ENCODE measurements around the gene SIM1. TPM values are rescaled to one million over a fixed set of nuclear protein-coding genes. Genes with fewer than 3 reads are reported as not detected.
"Not testable (repeated sequence)": the region's sequence is repeated elsewhere in the genome, so short reads cannot be mapped to it uniquely, and the experiment has no call there.

Gene SIM1
- polyA plus RNA-seq, 4 donors: 20.4 to 26.5 (median 21.5) TPM

DNA sequence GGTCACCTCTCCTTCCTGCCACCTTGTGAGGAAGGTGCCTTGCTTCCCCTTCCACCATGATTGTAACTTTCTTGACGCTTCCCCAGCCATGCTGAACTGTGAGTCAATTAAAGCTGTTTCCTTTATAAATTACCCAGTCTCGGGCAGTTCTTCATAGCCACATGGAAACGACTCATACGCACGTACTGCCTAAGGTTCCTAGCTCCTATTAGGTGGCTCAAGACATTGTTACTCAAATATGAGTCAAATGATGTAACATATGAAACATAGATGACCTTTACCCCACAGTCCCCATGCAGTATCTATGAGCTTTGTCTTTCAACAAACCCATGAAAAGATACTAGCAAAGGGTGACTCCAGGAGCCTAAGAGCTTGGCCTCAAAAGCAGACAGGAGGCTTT lies 98.3 kb downstream of the SIM1 start:
- no peak for DNase-seq (ENCODE audit: low read depth in 4 of 4, low spot score in 2 of 4)

DNA sequence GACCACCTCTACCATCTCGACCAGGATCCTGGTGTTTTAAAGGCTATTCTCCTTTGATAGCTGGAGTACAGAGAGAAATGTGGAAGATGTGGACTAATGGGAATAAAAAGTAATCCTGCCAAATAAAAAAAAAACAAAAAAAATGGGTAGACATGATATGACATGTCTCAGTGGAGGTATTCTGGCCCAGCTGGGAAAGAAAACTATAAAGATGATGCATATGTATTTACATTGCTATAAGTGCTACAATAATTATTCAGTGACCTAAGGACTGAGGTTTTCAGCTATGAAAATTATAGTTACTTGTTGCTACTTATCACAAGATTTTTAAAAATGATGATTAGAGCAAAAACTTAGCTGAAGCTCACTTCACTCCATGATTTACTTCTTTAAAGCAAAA lies 101.1 kb downstream of the SIM1 start:
- DNase-seq (ENCODE audit: low read depth in 4 of 4, low spot score in 2 of 4): no peak

DNA sequence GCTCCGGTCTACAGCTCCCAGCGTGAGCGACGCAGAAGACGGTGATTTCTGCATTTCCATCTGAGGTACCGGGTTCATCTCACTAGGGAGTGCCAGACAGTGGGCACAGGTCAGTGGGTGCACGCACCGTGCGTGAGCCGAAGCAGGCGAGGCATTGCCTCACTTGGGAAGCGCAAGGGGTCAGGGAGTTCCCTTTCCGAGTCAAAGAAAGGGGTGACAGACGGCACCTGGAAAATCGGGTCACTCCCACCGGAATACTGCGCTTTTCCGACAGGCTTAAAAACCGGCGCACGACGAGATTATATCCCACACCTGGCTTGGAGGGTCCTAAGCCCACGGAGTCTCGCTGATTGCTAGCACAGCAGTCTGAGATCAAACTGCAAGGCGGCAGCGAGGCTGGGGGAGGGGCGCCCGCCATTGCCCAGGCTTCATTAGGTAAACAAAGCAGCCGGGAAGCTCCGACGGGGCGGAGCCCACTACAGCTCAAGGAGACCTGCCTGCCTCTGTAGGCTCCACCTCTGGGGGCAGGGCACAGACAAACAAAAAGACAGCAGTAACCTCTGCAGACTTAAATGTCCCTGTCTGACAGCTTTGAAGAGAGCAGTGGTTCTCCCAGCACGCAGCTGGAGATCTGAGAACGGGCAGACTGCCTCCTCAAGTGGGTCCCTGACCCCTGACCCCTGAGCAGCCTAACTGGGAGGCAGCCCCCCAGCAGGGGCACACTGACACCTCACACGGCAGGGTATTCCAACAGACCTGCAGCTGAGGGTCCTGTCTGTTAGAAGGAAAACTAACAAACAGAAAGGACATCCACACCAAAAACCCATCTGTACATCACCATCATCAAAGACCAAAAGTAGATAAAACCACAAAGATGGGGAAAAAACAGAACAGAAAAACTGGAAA lies 109.7 kb downstream of the SIM1 start:
- not testable (repeated sequence) for DNase-seq (ENCODE audit: low read depth in 4 of 4, low spot score in 2 of 4)

DNA sequence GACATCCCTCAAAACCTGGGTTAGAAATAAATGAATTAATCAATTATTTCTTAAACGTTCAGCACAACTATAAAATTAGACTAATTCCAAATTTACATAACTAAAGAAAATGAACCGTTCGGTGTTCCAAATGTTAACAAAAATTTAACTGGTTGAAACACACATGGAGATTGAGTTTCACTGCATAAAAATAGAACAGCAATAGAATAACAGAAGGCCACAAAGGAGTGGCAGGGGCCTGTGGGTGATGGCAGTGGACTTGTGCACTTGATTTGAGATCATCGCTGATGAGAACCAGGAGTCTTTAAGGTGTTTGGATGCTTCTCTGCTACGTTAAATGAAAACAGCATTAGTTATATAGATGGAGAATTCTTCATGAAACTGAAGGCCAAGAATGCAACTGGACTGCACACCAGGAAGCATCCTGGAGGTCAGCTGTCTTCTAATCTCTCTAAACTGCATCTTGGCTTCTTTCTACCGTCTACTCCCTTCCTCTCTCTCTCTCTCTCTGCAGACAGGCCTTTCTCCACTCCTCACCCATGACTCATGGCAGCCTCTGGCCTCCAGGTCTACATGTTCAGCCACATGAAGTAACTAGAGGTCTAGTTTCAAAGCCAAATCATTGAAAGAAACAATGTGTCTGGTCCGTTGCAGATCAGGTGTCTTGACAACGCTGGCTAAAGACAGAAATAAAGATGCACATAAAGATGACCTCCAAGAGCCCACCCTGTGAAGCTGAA lies 111.3 kb downstream of the SIM1 start:
- no peak for DNase-seq (ENCODE audit: low read depth in 4 of 4, low spot score in 2 of 4)

DNA sequence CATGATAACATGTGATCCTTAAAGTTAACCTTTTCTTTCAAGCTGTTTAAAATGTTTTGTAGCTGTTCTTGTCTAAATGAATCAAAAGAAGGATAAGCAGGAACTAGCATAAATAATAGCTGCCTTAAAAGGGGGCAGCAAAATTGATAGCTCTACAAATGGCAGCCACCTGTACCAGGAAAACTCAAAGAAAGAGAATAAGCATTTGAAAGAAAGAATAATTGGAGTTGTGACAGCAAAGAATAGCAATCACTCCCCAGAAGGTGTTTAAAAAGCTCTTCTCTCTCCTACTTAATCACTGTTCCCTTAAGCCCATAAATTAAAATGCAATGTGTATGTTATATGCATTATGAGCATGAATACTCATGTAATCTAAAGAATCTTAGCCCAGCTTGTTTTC lies 114.6 kb downstream of the SIM1 start:
- no peak for DNase-seq (ENCODE audit: low read depth in 4 of 4, low spot score in 2 of 4)

DNA sequence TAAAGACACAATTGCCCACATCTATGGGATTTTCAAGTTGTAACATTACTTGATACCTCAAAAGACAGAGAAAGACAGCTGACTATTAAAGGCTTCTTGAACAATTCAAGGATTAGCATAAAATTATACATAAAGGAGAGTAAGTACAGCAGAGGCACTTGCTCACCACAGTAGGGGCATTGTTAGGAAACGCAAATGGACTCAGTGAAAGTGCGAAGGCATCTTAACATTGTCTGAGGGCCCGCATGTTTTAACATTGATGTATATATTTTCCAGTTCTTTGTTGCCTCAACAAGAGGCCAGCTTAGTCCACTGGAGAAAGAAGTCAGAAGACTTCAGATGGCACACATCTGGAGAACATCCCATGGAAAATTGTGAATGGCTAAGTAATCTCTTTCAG lies 115.4 kb downstream of the SIM1 start:
- DNase-seq (ENCODE audit: low read depth in 4 of 4, low spot score in 2 of 4): no peak

DNA sequence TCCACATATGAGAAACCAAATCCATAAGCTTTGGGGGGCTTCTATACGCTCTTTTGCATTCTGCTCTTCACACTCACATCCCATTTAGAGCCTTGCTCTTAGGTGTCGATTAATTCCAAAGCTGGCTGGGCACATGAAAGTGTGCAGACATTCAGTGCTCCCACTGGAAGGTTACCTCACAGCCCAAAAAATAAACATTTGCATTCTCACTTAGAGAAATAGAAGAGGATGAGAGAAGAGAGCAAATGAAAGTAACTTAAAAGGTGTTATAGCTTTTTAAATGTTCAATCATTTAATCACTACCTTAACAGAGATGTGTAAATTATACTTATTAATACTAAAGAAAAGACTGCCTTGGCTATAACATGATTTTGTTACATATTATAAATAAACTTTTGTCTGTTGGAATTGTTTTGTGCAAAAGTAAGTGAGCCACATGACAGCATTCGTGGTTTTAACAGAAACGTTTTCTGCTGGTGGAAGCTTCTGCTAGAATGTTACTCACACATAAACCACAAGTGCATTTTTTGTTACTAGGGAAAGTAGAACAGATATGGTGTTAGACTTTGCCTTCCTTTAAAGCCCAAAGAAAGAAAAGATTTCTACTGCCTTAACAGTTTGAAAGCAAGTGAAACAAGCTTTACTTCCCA lies 116.7 kb downstream of the SIM1 start:
- no peak for DNase-seq (ENCODE audit: low read depth in 4 of 4, low spot score in 2 of 4)

DNA sequence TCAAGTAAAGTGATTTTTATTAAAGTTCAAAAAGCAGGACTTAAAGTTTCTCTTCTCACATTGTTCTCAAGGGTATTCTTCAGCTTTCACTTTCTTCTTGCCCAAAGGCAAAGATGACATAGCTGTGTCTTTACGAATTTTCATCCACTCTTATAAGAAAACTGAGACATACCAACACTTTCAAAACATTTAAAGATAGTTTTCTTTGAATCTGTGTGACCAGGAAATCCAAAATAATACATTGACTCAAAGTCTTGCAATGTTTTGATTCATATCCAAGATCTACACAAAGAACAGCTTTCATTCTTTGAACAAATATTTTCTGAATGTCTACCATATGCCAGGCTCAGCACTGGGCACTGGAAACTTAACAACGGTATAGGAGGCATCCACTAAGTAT lies 117.9 kb downstream of the SIM1 start:
- no peak for DNase-seq (ENCODE audit: low read depth in 4 of 4, low spot score in 2 of 4)

DNA sequence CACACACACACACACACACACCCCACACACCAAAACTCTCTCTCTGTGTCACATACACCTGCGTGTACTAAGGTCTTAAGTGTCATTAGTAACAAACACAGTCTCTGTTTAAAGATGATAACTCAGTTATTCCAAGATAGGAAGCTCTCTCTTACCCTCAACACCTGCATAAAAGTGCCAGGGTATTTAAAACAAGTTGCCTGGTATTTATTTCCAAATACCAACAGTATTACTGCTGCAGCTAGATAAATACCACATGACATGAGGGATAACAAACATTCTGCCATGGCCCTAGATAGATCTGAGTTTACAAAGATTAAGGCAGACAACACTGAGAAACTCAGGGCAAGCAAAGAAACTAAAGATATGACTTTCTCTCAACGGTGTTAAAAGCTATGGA lies 118.5 kb downstream of the SIM1 start:
- no peak for DNase-seq (ENCODE audit: low read depth in 4 of 4, low spot score in 2 of 4)

DNA sequence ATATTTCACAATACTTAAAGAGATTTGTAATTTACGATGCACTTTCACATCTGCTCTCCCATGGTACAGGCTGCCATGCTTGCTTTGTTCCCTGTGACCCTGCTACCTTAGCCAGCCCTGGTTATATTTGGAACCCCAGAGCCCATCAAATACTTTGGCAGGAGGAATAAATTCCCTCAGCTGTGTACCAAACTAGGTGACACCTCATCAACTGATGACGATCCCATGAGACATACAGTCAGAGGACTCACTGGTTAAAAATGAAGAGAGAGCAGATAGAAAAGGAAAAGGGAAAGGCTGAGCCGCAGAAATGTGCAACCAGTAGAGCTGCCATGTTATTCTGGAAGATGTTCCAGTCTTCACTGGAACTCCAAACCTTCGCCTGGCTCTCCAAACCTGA lies 120.0 kb downstream of the SIM1 start:
- DNase-seq (ENCODE audit: low read depth in 4 of 4, low spot score in 2 of 4): no peak

DNA sequence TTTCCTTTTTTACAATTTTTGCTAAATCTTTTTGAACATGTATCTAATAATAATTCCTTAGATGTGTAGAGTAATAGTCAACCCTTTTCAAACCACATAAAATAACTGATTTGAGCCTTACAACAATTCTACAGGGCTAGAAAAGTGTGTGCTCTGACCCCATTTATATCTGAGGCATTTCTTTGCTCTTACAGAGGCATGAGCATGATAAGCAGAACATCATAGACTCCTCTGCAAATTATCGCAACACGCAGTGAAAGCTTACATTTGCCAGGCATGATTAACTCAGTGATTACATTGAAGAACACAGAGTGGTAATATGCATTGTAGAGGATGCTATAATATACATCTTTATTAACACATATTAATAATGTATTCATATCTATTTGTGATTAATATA lies 120.4 kb downstream of the SIM1 start:
- no peak for DNase-seq (ENCODE audit: low read depth in 4 of 4, low spot score in 2 of 4)

DNA sequence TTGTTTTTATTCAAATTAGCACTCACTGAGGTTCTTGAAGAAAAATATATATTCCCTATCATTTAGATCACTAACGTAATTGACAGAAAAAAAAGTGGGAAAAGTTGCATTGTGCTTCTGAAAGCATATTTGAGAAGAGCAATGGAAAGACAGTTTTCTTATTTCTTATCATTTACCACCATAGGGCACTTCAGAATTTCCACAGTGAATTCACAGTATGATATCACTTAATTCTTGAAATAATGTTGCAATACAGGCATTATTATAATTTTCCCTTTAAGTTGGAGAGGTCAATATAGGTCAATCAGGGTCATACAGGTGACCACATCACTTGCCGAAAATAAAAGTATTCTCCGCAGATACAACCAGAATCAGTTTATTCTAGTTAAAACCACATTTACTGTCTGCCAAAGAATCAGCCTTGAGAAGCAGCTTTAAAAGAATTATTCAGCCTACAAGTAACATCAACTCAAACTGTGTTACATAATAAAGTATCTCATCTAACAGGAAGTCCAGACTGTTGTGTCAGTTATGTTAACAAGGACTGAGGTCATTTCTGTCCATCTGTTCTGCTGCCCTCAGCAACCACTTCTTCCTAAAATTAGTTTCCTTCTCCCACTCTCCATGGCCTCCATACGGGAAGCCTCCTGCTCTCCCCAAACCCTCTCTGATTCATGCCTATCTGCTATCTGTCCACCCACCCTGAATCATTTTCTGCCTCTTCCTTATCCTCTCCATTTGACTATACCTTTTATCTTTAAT lies 121.2 kb downstream of the SIM1 start:
- DNase-seq (ENCODE audit: low read depth in 4 of 4, low spot score in 2 of 4): no peak

DNA sequence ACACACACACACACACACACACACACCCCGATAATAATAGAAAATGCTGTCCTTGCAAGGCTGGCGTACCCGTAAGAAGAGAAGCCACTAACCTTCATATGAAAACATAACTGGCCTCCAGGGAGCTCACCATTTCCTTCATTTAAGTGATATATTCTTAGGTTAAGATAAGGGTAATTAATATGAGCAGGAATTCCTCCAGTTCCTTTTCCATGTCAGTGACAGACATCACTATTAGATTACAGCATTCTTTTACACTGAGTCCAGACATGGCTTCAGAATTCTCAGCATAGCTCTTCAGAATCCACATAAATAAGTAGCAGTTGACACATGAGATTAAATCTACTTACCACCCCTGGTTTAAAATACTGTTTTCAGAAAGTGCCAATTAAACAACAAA lies 121.9 kb downstream of the SIM1 start:
- DNase-seq (ENCODE audit: low read depth in 4 of 4, low spot score in 2 of 4): no peak

DNA sequence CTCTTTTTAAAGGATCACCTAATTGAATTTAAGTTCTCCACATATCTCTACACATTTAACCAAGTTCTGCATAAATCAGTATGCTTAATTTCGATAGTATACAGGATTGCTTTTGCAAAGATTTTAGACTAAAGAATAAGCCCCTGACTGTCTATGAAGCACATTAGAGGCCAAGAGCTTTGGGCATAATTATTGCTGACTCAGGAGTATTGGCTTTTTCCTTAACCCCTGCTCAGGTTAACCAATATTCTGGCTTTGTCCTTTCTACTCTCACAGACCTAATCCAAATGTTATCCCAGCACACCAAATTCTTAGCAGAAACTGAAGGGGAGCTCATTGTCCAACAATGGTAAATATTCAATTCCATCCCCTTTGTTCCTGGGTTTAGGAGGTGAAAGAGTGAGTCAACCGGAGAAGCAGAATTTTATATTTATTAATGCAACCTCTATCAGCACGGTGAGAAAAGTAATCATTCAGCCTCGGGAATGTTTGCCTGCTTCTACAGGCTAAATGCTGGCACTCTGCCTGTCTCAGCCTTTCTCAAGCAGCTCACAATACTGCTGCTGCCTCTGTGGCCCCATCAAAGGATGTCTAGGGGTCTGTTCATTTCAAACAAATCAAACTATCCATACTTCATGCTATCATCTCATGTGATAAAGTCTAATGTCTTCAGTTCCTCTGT lies 125.0 kb downstream of the SIM1 start:
- no peak for DNase-seq (ENCODE audit: low read depth in 4 of 4, low spot score in 2 of 4)

DNA sequence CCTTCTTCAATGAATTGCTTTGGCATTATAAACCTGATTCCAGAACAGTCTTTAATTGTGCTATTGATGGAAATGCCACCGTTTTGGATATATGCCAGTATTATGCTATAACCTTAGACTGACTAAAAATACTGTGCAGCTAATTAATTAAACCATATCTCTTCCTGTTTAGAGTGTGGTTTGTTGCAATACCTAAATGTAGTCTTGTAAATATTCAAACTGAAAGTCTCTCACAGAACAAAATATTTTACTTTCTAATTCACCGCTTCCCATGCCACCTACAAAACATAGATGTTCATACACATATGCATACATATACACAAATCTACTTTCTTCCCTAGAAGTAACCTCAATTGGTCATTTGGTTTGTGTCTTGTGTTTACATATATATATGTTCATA lies 126.6 kb downstream of the SIM1 start:
- no peak for DNase-seq (ENCODE audit: low read depth in 4 of 4, low spot score in 2 of 4)

DNA sequence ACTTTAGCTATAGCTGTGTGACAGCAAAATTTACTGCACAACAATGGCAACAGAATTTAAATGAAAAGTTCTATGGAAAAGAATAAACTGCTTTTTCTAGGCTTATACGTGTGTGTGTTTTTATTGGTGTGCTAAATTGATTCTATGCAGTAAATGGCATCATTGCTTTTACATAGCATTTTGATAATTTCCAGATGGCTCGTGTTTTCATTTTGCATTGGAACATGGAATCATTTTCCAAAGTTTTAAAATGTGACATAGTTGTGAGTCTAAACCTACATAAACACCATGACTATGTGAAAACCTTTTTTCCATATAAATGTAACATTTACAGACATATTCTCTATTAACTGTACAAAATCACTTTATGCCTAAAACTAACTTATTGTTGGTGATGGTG lies 127.8 kb downstream of the SIM1 start:
- no peak for DNase-seq (ENCODE audit: low read depth in 4 of 4, low spot score in 2 of 4)

DNA sequence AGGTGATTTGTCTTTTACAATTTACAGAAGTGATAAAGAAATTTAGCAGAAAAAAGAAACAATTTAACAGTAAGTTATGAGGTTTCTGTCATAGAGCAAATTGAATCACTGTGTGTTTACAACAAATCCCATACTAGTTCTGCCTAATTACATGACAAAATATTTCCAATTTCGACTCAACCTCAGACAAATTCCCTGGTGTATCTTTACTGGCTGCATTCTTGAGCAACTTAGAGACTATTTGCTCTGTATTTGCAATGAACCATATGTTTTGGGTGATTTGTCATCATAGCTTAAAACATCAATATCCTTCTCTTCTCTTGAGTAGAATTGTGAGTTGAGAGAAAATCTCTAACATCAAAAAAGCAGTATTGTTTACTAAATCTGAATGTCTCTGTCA lies 128.7 kb downstream of the SIM1 start:
- DNase-seq (ENCODE audit: low read depth in 4 of 4, low spot score in 2 of 4): no peak

Data from left renal cortex interstitium (tissue), 4 donors.